Stimulated activated CD8-positive, alpha-beta memory T cell treated with anti-CD3 and anti-CD28 coated beads, Interleukin-7, amount 100 ng/mL, for 4 hours (primary cell): ENCODE results near the gene TXNL4A.
"Not testable (repeated sequence)": the region's sequence is repeated elsewhere in the genome, so short reads cannot be mapped to it uniquely, and the experiment has no call there.

ENCODE experiments used
- DNase-seq, 2 donors: peaks; one replicate each; pipeline ENCODE4 v3.0.0-alpha.2; 2020; ENCODE audit warnings: low read depth in 2 of 2

The TXNL4A gene

DNA sequence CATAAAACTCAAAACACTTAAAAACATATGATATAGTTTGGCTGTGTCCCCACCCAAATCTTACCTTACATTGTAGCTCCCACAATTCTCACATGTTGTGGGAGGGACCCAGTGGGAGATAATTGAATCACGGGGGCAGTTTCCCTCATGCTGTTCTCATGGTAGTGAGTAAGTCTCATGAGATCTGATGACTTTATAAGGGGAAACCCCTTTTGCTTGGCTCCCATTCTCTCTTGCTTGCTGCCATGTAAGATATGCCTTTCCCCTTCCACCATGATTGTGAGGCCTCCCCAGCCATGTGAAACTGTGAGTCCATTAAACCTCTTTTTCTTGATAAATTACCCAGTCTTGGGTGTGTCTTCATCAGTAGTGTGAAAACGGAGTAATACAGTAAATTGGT is 11.3 kb upstream of the TXNL4A start:
- not testable (repeated sequence) for DNase-seq

DNA sequence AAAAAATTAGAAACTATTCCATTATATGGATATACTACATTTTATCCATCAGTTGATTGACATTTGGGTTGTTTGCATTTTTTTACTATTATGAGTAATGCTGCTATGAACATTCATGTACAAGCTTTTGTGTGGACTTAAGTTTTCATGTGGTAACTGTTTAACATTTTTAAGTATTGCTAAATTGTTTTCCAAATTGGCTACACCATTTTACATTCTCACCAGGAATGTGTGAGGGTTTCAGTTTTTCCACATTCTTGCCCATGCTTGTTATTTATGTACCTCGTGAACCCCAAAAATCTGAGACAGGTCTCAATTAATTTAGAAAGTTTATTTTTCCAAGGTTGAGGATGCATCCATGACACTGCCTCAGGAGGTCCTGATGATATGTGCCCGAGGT is 3.1 kb upstream of the TXNL4A start:
- no peak for DNase-seq

DNA sequence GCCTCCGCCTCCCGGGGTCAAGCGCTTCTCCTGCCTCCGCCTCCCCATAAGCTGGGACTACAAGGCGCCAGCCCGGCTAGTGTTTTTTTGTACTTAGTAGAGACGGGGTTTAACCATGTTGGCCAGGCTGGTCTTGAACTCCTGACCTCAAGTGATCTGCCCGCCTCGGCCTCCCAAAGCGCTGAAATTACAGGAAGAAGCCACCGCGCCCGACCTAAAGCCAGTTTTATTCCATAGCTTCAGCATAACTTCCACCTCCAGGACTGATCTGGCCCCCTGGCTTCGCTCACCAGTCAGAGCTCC is 783 bp upstream of the TXNL4A start:
- no peak for DNase-seq

DNA sequence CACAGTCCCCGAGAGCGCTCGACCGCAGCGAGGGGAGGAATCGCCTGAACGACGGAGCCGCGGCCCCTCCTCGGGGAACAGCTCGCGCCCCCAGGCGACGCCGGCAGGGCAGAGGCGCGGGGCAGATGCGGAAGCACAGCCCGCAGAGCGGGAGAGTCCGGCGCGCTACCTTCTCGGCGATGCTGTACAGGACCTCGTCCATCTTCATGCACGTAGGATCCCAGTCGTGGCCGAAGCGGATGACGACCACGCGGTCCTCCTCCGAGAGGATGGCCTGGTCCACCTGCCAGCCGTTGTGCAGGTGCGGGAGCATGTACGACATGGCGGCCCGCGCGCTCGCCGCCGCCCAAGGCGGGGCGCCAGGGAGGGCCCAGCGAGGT is 302 bp downstream of the TXNL4A start:
- peak in 1 of 2 donors; percentile 55 for DNase-seq

DNA sequence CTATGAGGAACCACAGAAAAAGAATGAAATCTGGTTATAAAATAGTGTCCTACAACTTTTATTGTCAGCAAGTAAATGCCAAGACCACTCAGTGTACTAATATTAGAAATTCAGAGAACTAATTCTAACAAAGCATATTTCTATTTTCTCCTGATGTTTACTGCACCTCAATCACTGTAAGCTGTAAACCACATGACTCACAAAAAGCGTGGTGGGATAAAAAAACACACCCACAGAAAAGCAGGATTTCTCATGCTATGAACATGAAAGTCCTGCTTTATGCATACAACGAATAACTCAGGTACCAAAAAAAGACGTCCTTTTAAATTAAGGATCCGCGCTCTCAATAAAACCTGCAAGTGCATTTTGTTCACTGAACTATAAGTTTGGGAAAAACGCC is 797 bp downstream of the TXNL4A start:
- DNase-seq, result no peak

DNA sequence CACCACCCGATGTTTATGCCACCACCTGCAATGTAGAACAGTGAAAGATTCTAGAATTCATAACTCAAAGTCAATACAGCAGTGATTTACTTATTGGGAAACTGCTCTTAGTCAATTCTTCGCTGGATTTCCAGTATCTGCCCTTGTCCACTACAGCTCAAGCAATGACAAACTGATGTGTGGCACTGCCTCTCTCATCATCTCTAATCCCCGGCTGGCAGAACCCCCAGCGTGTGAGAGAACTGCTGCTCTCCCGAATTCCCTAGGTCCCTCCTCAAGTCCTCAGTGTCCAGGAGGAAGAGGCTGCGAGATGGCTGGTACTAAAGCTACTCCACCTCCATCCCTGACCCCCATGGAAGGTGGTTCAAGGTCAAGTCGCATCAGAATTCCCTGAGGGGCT is 1.6 kb downstream of the TXNL4A start:
- DNase-seq, result no peak

DNA sequence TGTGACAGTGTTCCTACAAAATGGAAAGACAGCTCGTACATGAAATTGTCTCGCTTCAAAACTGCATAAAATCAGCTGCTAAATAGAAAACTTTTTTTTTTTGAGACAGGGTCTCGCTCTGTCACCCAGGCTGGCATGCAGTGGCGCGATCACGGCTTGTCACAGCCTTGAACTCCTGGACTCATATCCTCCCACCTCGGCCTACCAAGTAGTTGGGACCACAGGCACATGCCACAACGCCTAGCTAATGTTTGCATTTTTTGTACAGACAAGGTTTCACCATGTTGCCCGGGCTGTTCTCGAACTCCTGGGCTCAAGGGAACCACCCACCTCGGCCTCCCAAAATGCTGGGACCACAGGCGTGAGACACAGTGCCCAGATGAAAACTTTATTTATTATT is 3.2 kb downstream of the TXNL4A start:
- no peak for DNase-seq

DNA sequence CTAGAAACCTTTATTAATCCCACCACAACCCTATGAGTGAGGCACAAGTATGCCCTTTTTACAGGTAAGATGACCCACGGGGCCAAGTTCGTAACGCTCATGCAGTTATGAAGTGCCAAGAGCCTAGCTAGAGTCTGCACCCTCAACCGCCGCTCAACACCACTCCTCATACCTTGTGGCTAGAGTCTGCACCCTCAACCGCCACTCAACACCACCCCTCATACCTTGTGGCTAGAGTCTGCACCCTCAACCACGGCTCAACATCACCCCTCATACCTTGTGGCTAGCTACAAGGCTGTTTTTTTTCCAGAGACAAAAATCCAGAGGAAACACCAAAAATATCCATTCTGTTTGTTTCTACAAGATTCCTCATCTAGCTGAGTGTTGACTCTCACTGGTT is 4.6 kb downstream of the TXNL4A start:
- DNase-seq, result no peak

DNA sequence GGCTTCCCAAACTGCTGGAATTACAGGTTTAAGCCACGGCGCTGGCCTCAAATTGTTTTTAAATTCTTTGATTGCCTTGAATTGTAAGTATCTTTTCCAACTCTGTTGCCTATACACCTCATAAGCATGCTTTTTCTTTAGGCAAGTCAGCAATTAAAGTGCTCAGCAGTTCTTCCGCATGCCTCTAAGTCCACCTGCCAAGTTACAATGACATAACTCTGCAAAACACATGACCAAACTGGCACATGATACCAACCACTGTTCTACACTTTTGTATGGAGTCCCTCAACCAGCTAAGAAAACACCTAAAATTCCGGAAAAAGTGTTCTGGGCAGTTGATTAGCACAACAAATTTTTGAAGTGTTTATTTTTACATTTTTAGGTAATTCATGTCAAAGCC is 5.1 kb downstream of the TXNL4A start:
- DNase-seq, result no peak

DNA sequence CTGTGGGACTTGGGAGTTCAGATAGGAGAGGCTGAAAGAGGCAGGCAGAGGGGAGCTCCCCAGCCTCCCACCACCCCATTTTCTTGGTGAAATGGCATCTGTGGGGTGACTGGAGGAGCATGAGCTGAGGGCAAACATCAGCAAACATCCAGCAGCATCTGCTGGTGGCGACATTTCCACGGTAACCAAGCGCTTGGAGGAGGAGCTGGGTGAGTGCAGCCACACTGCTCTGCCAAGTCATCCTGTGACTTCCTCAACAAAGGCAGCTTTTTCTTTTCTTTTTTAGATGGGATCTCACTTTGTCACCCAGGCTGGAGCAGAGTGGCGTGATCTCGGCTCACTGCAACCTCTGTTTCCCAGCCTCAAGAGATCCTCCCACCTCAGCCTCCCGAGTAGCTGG is 5.6 kb downstream of the TXNL4A start:
- no peak for DNase-seq

DNA sequence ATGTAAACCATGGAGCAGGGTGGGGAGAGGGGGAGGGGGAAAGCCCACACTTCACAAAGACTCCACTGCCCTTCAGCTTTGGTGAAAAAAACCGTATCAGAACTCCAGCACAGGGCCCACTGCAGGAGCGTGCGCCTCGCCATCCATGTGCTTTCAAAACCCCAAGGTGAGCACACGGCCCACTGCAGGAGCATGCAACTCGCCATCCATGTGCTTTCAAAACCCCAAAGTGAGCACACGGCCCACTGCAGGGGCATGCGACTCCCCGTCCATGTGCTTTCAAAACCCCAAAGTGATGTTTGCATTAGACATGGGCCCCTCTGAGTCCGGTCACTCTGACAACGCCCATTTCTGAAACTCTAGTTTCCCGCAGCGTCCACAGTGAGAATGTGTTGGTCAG is 7.8 kb downstream of the TXNL4A start:
- DNase-seq, result no peak

DNA sequence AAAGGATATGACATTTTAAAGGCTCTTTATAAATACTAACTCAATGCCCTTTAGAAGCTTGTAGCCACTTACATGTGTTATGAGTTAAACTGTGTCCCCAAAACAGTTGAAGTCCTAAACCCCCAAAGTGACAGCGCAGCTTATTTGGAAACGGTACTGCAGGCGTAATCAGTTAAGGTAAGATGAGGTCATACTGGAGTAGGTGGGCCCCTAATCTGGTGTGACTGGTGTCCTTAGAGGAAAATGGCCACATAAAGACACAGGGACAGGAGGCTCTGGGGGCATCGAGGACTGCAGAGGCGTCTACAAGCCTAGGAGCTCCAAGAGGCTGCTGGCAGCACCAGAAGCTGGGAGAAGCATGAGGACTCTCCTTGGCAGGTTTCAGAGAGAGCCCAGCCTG is 8.5 kb downstream of the TXNL4A start:
- DNase-seq, result no peak

DNA sequence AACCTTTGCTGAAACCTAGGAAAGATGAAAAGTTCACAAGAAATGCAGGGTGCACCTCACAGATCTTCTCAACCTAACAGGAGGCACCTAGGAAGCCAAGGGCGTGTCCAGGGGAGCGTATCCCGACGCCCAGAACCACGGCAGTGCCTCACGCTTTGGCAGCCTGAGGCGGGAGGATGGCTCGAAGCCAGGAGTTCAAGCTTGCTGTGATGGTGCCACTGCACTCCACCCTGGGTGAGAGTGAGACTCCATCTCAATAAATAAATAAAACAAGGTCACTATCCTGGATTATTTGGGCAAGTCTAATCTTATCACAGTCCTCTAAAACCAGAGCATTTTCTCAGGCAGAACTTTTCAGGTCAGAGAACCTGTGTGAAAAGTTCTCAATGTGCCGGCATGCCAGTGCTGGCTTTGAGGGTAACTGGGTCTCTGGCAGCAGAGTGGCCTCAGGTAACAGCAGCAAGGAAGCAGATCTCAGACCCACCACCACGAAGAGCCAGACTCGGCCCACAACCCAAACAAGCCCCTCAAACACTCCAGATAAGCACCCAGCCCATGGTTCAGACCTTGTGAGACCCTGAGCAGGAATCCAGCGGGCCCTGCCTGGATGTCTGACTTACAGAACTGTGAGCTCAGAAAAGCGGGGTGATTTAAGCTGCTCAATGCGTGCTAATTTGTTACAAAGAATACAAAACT is 12.2 kb downstream of the TXNL4A start:
- DNase-seq, result no peak

DNA sequence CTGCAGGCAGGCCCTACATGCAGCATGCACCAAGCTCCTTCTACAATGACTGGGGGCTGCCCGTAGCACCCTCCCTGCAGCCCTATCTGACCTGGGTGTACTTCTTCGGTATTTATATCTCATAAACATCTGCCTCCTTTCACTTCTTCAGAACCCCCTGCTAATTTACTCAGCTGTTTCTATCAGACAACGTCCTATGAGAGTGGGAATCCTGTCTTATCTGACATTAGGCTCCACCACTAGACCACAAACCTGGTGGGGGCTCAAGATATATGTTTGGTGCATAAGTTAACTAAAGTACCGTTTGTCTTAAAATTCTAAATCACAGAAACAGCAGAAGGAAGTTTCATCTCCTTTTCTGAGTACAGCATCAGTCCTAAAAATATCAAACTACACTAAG is 13.3 kb downstream of the TXNL4A start:
- no peak for DNase-seq

DNA sequence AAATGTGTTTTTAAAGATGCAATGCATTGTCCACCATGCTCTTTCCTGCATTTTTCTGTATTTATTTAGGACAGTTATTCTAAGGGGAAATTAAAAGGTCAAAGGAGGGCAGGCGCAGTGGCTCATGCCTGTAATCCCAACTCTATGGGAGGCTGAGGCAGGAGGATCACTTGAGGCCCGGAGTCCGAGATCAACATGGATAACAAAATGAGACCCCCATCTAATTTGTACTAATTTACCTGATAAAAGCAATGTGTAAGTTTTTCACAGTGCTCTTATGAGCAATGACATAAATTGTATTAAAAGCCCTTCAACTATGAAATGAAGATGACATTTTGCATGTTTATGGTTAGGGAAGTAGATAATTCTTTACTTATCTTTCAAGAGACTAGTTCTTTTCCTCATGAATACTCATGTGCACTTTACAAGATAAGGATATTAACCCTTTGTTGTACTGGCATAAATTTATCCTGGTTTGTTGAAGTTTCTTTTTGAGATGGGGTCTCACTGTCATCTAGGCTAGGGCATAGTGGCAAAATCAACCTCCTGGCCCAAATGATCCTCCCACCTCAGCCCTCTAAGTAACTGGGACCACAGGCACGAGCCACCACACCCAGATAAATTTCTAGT is 14.2 kb downstream of the TXNL4A start:
- DNase-seq, result no peak

DNA sequence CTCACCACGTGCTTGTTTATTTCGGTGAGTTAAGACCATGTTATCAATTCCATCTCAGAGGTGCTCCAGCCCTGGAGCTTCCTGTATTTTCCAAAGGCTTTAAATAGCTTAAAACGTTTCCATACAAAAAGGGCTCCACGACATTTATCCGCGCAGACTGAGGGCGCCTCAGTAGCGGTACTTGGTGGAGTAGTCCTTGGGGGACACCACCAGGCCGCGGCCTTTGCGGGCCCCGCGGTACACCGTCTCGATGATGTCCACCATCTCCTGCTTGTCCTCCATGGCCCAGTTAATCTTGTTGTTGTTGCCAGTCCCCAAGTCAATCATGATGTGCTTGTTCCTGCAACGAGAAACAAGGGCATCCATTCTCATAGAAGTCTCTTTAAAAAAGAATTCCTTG is 14.8 kb downstream of the TXNL4A start:
- DNase-seq, result no peak

DNA sequence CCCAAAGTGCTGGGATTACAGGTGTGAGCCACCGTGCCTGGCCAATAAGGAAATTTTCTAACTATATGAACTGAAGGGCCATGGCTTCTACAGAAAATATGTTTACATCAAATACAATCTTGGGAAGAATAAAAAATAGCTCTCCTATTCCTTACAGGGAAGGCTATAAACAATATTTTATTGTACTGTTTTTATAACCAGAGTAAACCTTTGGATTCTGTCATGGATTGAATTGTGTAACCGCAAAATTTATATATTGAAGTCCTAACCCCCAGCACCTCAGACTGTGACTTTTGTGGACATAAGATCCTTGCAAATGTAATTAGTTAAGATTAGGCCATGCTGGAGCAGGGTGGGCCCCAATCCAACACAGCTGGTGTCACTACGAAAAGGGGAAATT is 15.6 kb downstream of the TXNL4A start:
- no peak for DNase-seq

DNA sequence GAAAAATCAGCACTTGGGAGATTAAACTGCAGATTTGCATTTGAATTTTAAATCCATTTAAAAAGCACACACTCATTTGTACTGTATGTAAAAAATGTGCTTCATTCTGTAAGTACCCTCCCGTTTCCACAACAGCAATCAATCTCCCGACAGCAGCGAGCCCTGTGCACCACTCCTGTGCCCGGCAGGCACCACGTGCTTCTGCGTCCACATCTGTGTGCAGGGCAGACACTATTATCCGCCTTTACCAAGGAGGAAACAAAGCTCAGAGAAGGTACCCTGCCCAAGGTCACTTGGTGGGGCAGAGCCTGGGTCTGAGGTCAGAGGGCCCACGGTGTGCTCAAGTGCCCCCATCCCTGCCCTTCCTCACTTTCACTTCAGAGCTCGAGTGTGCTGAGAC is 16.4 kb downstream of the TXNL4A start:
- DNase-seq, result no peak

DNA sequence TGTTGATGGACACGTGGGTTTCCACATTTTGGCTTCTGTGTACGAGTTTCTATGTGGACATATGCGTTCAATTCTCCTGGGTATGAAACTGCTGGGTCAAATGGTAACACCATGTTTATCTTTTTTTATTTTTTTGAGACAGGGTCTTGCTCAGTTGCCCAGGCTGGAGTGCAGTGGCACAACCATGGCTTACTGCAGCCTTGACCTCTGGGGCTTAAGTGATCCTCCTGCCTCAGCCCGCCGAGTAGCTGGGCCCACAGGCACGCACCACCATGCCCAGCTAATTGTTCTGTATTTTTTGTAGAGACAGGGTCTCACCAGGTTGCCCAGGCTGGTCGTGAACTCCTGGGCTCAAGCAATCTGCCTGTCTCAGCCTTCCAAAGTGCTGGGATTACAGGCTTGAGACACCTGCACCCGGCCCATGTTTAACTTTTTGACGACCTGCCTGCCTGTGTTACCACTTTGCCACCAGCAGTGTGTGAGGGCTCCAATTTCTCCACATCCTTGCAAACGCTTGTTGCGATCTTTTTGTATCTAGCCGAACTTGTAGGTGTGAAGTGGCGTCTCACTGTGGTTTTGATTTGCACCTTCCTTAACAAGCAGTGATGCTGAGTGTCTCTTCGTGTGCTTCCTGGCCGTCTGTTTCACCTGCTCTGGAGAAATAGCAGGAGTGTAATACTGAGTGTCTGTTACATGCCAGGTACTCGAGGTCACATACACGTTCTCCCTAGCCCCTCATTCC is 17.0 kb downstream of the TXNL4A start:
- no peak for DNase-seq

DNA sequence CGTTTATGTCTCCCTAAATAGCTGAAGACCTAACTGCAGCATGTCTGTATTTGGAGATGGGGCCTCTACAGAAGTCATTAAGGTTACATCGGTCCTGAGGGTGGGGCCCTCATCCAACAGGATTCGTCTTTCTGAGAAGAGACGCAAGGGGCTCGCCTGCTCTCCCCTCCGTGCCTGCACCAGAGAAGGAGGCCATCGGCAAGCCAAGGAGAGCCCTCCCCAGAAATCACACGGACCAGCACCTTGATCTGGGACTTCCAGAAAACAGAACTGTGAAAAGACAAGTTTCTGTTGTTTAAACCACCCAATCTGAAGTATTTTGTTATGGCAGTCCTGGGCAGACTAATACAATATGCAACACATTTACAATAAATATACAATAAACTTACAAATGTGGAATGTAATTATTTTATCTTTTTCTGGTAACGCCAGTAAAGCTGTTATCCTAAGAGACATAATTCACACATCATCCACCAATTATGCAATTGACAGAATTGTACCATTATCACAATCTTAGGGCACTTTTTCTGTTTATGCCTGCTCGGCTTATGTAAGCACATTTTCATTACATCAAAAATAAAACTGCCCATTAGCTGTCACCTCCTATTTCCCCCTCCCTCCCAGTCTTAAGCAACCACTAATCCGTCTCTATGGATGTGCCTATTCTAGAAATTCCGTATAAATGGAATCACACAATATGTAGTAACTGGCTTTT is 17.8 kb downstream of the TXNL4A start:
- no peak for DNase-seq

DNA sequence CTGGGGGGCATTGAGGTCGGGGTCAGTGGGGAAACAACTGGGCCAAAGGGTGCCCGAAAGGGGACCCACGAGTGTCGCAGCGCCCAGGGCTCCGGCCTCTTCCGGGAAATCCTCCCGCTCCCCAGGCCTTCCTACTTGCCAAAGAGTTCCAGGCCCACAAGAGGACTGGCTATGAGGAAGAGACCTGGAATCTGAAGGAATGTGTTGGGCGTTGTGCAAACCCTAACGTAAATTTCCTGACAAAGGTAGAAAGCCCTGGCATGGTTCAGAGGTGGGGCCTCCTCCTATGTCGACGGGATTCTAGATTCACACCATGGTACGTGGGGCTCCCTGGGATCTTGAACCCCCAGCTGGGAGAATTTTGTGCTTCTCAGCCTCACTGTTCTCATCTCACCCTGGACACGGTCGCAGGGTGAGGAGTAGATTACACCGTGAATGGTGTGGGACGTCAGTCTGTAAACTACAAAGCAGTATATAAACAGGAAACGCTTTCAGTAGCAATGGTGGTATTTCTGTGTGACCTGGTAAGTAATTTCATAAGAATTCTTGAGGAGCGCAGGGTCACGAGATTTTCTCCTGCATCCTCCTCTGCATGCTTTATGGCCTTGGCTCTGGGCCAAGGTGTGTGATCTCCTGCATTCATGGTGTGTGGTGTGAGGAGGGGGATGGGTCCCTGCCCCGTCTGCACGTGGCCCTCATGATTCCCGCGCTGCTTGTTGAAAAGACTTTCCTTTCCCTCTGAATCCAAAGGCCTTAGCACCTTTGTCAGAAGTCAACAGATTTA is 23.1 kb downstream of the TXNL4A start:
- no peak for DNase-seq
